Stimulated activated CD8-positive, alpha-beta memory T cell treated with anti-CD3 and anti-CD28 coated beads, Interleukin-12 subunit alpha, Interleukin-12 subunit beta, amount 100 ng/mL, for 24 hours (primary cell): ENCODE results near the gene SPACA6.
"Not testable (repeated sequence)": the region's sequence is repeated elsewhere in the genome, so short reads cannot be mapped to it uniquely, and the experiment has no call there.

Source experiments
- DNase-seq: peaks from one replicate; pipeline ENCODE4 v3.0.0-alpha.2; 2020; ENCODE audit errors: extremely low read depth

SPACA6 gene

GRCh38 chr19:51737924-51738323 lies 44.8 kb downstream of the SPACA6 start:
- DNase-seq = no peak

DNA sequence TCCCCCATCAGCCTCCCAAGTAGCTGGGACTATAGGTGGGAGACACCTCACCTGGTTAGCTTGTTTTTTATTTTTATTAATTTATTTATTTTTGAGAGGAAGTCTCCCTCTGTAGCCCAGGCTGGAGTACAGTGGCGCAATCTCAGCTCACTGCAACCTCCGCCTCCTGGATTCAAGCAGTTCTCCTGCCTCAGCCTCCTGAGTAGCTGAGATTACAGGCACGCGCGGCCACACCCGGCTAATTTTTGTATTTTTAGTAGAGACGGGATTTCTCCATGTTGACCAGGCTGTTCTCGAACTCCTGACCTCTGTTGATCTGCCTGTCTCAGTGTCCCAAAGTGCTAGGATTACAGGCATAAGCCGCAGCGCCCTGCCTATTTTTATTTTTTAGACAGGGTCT lies 45.4 kb downstream of the SPACA6 start:
- DNase-seq = not testable (repeated sequence)

GRCh38 chr19:51739466-51740213 lies 46.5 kb downstream of the SPACA6 start:
- DNase-seq = no peak

GRCh38 chr19:51740356-51740755 lies 47.2 kb downstream of the SPACA6 start:
- no peak for DNase-seq

GRCh38 chr19:51742789-51743188 lies 49.7 kb downstream of the SPACA6 start:
- no peak for DNase-seq

DNA sequence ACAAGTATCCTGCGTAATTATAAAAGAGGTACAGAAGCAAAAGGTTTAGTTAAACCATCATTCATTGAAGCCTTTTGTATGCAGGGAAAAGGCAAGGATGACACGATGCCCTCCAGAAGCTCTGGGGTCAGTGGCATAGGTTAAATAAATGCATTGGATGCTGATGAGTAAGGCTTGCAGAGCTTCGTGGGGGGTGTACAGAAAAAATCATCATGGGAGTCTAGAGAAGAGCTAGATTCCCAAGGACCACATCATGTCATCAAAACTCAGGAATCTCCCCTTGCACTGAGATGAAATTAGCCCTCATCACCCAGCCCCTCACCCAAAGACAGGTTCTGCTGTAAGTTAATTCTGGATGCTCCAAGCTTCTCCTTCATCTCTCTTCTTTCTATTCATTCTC lies 50.3 kb downstream of the SPACA6 start:
- DNase-seq = no peak

DNA sequence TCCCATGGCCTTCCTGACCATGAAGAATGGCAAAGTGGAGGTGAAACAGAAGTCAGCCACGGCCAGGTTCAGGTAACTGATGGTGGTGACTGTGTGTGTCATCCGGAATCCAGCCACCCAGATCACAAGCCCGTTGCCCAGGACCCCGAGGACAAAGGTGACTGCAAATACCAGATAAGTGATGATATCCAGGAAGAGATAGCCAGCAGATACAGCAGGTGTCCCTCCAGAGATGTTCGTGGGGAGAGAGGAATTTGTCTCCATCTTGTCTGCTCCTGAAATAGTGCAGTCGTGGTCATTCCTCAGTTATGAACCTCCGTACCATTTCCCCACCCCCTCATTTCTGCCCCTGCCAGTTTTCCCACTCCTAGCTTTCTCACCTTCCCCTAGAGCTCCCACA lies 53.6 kb downstream of the SPACA6 start:
- DNase-seq = no peak

- DNase-seq = no peak
These were observed 56.8 kb downstream of the SPACA6 start for GRCh38 chr19:51749979-51750378.

GRCh38 chr19:51750400-51751094 lies 57.4 kb downstream of the SPACA6 start:
- no peak for DNase-seq

- DNase-seq = no peak
These were observed 58.5 kb downstream of the SPACA6 start, which contains the start of gene FPR1 for GRCh38 chr19:51751655-51752054. Gene FPR1, minus strand, starts transcription at chr19:51751878. Its CDS starts 4,884 bp downstream, at chr19:51746994.

DNA sequence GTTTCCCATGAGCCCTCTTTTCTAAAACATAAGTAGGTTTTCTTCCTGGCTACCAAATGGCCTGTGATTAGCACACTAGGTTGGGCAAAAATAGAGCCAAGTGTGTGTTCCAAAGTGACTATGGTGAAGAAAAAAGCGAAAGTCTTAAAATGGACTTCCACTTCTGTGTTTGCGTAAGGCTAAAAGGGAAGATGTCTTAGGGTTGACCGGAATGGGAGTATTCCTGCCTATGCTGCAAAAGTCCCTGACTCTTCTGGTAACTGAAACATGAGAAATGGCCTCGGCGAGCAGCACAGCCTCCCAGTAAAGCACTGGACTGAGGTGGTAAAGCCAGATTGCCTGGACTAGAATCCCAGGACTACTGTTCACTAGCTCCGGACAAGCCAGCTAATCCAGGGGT lies 61.0 kb downstream of the SPACA6 start:
- no peak for DNase-seq

GRCh38 chr19:51754770-51755169 lies 61.6 kb downstream of the SPACA6 start:
- no peak for DNase-seq
